Naive B cell (primary cell): ENCODE results near the gene PRPSAP1. TPM values are rescaled to one million over a fixed set of nuclear protein-coding genes. Genes with fewer than 3 reads are reported as not detected.
"Not testable (repeated sequence)": the region's sequence is repeated elsewhere in the genome, so short reads cannot be mapped to it uniquely, and the experiment has no call there.

ENCODE experiments used
- ATAC-seq, 2 donors: fragments of 150-1000 bp; cut with Tn5 transposase; 2 replicates each; pipeline ENCODE4 v1.10.0; 2021; ENCODE audit warnings: low read depth in 2 of 2, mild to moderate bottlenecking in 2 of 2, moderate library complexity in 2 of 2
- DNase-seq: peaks from one replicate; pipeline ENCODE4 v3.0.0; 2022
- H3K27ac Mint-ChIP-seq, 6 donors: one replicate each; pipeline ENCODE4 v1.8.0; 2020 to 2022; ENCODE audit warnings: mild to moderate bottlenecking in 6 of 6, mixed read lengths in 6 of 6, moderate library complexity in 5 of 6, inconsistent platforms in 2 of 6
- H3K27me3 Mint-ChIP-seq, 3 donors: one replicate each; pipeline ENCODE4 v1.8.0; 2021 to 2022; ENCODE audit warnings: mixed read lengths in 3 of 3, mild to moderate bottlenecking in 1 of 3
- H3K36me3 Mint-ChIP-seq, 2 donors: one replicate each; pipeline ENCODE4 v1.8.0; 2020 to 2022; ENCODE audit warnings: mixed read lengths in 2 of 2, inconsistent platforms in 1 of 2, mild to moderate bottlenecking in 1 of 2
- H3K4me1 Mint-ChIP-seq, 3 donors: one replicate each; pipeline ENCODE4 v1.8.0; 2020 to 2022; ENCODE audit warnings: mixed read lengths in 3 of 3, inconsistent platforms in 1 of 3, mild to moderate bottlenecking in 1 of 3, moderate library complexity in 1 of 3
- H3K4me3 Mint-ChIP-seq, 8 donors: one replicate each; pipeline ENCODE4 v1.8.0; 2020 to 2022; ENCODE audit warnings: mild to moderate bottlenecking in 8 of 8, mixed read lengths in 8 of 8, moderate library complexity in 8 of 8, inconsistent platforms in 2 of 8
- H3K9me3 Mint-ChIP-seq, 7 donors: one replicate each; pipeline ENCODE4 v1.8.0; 2020 to 2022; ENCODE audit warnings: mixed read lengths in 7 of 7, mild to moderate bottlenecking in 5 of 7, inconsistent platforms in 2 of 7, moderate library complexity in 1 of 7
- polyA plus RNA-seq, 6 donors: library from polyadenylated mRNA; unstranded; fragments of 300-500 nt; fragmentation: Illumina TruSeq; gene quantifications; one replicate each; pipeline ENCODE4 v1.2.3, GENCODE V29; 2021; ENCODE audit warnings: low read depth in 6 of 6

Gene PRPSAP1
- polyA plus RNA-seq, 6 donors from 2014 or later = 46.0 to 81.3 (median 54.4) TPM

GRCh38 chr17:76346936-76347335 lies 6.8 kb downstream of the PRPSAP1 start:
- H3K4me1 Mint-ChIP-seq, H3K4me3 Mint-ChIP-seq, ATAC-seq, DNase-seq, H3K27ac Mint-ChIP-seq, H3K9me3 Mint-ChIP-seq, H3K27me3 Mint-ChIP-seq: not testable (repeated sequence)
- H3K36me3 Mint-ChIP-seq = peaks cover 17 to 24% of the 10 kb centered on the region in 2 donors

DNA sequence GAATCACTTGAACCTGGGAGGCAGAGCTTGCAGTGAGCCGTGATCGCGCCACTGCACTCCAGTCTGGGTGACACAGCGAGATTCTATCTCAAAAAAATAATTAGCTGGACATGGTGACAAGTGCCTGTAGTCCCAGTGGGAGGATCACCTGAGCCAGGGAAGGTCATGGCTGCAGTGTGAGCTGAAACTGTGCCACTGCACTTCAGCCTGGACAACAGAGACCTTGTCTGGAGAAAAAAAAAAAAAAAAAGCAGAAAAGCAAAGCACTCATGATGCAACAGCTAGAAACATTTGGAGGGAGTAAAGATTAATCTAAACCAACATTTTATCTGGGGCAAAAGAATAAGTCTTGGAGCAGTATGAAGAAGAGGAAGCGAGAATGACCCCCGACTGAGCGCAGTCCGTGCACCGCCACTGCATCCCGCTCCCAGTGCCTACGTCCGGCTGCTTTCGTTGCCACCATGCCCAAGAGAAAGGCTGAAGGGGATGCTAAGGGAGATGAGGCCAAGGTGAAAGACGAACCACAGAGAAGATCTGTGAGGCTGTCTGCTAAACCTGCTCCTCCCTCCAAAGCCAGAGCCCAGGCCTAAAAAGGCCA lies 8.2 kb downstream of the PRPSAP1 start:
- Mint-ChIP-seq H3K27me3 (no peaks in the 10 kb centered on the region), H3K36me3 (peaks cover 17 to 24% of the 10 kb centered on the region in 2 donors), H3K4me3 (no peak overlapping the region), H3K27ac (peak overlapping the region in 2 of 6 donors; percentile 49 to 83), H3K9me3 (no peaks in the 10 kb centered on the region), H3K4me1 (no peaks in the 10 kb centered on the region)
- DNase-seq = no peak
- no peak for ATAC-seq

GRCh38 chr17:76343106-76343505 lies 10.6 kb downstream of the PRPSAP1 start:
- no peak for ATAC-seq
- Mint-ChIP-seq H3K9me3 (no peaks in the 10 kb centered on the region), H3K27me3 (no peaks in the 10 kb centered on the region), H3K27ac (no peak overlapping the region), H3K4me3 (no peak overlapping the region), H3K4me1 (no peaks in the 10 kb centered on the region), H3K36me3 (peaks cover 24 to 25% of the 10 kb centered on the region in 2 donors)
- DNase-seq = no peak

DNA sequence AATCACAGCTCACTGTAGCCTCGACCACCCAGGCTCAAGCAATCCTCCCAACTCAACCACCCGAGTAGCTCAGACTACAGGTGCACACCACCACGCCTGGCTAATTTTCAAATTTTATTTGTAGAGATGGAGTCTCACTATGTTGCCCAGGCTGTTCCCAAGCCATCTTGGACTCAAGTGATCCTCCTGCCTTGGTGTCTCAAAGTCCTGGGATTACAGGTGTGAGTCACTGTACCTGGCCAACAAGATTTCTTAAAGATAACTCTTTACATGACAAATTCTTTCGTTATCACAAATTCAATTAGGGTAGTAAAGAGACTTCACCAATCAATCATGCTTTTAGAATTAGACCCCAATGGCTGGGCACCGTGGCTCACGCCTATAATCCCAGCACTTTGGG lies 12.4 kb downstream of the PRPSAP1 start:
- H3K27me3 Mint-ChIP-seq = no peaks in the 10 kb centered on the region
- H3K36me3 Mint-ChIP-seq = peaks cover 8 to 16% of the 10 kb centered on the region in 2 donors
- peaks cover 0 to 4% (median 4%) of the 10 kb centered on the region in 3 donors for H3K4me1 Mint-ChIP-seq
- DNase-seq (no peak), ATAC-seq (no peak)
- H3K27ac Mint-ChIP-seq = peak overlapping the region in 1 of 6 donors; percentile 39
- H3K4me3 Mint-ChIP-seq = no peak overlapping the region
- no peaks in the 10 kb centered on the region for H3K9me3 Mint-ChIP-seq

- Mint-ChIP-seq H3K27ac (no peak overlapping the region), H3K9me3 (no peaks in the 10 kb centered on the region), H3K27me3 (no peaks in the 10 kb centered on the region), H3K36me3 (peaks cover 0 to 8% of the 10 kb centered on the region in 2 donors), H3K4me1 (peaks cover 0 to 9% (median 4%) of the 10 kb centered on the region in 3 donors), H3K4me3 (no peak overlapping the region)
- ATAC-seq (no peak), DNase-seq (no peak)
Measured at GRCh38 chr17:76337413-76337777, 16.3 kb downstream of the PRPSAP1 start.

DNA sequence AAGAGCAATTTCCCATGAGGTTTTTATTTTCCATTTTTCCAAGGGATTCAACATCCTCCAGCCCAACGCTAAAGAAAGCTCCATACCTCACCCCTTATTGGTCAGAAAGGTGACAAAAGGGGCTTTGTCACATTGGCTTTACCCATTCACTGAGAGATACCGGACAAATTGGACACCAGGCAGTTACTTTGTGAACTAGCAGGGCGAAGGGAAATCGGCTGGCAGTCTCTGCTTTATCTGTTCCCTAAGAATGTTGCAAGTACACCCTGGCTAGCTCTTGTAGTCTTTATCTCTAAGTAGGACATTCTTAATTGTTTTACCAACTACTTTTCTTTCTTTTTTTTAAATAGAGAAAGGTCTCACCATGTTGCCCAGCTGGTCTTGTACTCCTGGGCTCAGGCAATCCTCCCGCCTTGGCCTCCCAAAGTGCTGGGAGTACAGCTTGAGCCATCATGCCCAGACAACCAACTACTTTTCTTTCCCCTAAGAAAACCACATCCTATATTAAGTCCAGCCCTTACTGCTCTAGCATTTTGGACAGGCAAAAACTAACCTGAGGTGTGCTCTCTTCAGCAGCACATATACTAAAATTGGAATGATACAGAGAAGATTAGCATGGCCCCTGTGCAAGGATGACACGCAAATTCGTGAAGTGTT lies 16.8 kb downstream of the PRPSAP1 start:
- H3K9me3 Mint-ChIP-seq = no peaks in the 10 kb centered on the region
- peaks cover 0 to 8% of the 10 kb centered on the region in 2 donors for H3K36me3 Mint-ChIP-seq
- DNase-seq (no peak), ATAC-seq (no peak)
- H3K4me1 Mint-ChIP-seq = peaks cover 0 to 9% (median 4%) of the 10 kb centered on the region in 3 donors
- H3K27ac Mint-ChIP-seq = no peak overlapping the region
- no peaks in the 10 kb centered on the region for H3K27me3 Mint-ChIP-seq
- H3K4me3 Mint-ChIP-seq = no peak overlapping the region

GRCh38 chr17:76335716-76336381 lies 17.9 kb downstream of the PRPSAP1 start:
- H3K36me3 Mint-ChIP-seq = peaks cover 0 to 14% of the 10 kb centered on the region in 2 donors
- DNase-seq (no peak), ATAC-seq (no peak)
- no peaks in the 10 kb centered on the region for H3K27me3 Mint-ChIP-seq
- no peak overlapping the region for H3K27ac Mint-ChIP-seq
- H3K4me1 Mint-ChIP-seq = peaks cover 0 to 9% (median 4%) of the 10 kb centered on the region in 3 donors
- H3K9me3 Mint-ChIP-seq = no peaks in the 10 kb centered on the region
- no peak overlapping the region for H3K4me3 Mint-ChIP-seq

DNA sequence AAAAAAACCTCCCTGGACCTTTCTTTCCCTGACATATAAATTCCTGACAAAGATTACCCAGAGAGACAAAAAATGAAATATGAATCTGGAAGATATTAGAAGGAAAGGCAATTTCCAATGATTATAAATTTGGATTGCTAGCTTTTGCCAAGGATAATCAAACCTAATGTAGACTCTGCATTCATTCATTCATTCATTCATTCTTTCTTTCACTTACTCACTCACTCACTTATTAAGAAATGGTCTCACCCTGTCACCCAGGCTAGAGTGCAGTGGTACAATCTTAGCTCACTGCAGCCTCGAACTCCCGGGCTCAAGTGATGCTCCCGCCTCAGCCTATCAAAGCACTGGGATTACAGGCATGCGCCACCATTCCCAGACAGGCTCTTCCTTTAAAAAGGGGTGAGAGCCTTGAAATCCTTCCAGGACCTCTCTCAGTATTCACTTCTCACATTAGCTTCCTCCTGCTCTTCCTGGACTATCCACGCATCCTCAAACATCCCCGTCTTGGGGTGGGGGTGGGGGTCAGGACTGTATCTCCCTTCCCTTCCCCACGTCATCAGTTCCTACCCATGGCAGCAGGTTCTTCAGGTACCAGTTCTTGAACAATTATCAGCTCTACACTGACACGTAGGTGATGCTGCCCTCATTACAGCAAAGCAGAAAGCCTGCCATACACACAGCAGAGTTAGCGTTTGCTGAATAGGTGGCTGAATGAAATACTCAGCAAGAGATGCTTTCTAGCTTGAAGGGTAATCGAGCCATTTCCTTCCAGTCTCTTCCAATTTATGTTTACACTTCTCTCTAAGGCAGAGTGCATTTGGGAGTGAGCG lies 19.8 kb downstream of the PRPSAP1 start:
- H3K27ac Mint-ChIP-seq = no peak overlapping the region
- no peak overlapping the region for H3K4me3 Mint-ChIP-seq
- H3K9me3 Mint-ChIP-seq = no peaks in the 10 kb centered on the region
- ATAC-seq (no peak), DNase-seq (no peak)
- peaks cover 0 to 11% of the 10 kb centered on the region in 2 donors for H3K36me3 Mint-ChIP-seq
- H3K27me3 Mint-ChIP-seq = no peaks in the 10 kb centered on the region
- H3K4me1 Mint-ChIP-seq = peaks cover 0 to 9% (median 4%) of the 10 kb centered on the region in 3 donors

DNA sequence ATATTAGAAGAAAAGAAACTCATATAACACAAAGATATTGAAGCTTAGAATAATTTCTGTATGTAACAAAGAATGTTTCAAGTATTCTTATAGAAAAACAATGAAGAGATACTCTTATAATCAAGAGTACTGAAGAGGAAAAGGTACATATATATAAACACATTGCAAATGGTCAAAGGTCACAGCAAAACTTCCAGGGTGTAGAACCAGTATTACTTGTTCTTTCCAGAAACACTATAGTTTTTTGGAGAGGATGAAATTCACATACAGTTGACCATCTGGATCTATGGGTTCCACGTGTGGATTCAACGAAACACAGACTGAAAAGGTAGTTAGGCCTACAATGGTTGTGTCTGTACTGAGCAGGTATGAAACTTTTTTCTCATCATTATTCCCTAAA lies 22.6 kb downstream of the PRPSAP1 start:
- no peak overlapping the region for H3K4me3 Mint-ChIP-seq
- peak overlapping the region in 1 of 6 donors; percentile 1 for H3K27ac Mint-ChIP-seq
- peaks cover 2 to 16% of the 10 kb centered on the region in 2 donors for H3K36me3 Mint-ChIP-seq
- DNase-seq = no peak
- ATAC-seq = no peak
- no peaks in the 10 kb centered on the region for H3K27me3 Mint-ChIP-seq
- no peaks in the 10 kb centered on the region for H3K9me3 Mint-ChIP-seq
- peaks cover 0 to 5% (median 0%) of the 10 kb centered on the region in 3 donors for H3K4me1 Mint-ChIP-seq

- no peak for DNase-seq
- H3K36me3 Mint-ChIP-seq = peaks cover 8 to 16% of the 10 kb centered on the region in 2 donors
- no peak for ATAC-seq
- H3K27ac Mint-ChIP-seq = no peak overlapping the region
- no peaks in the 10 kb centered on the region for H3K27me3 Mint-ChIP-seq
- H3K9me3 Mint-ChIP-seq = no peaks in the 10 kb centered on the region
- H3K4me1 Mint-ChIP-seq = peaks cover 0 to 5% (median 0%) of the 10 kb centered on the region in 3 donors
- H3K4me3 Mint-ChIP-seq = no peak overlapping the region
Measured at GRCh38 chr17:76329664-76330063, 24.1 kb downstream of the PRPSAP1 start.

GRCh38 chr17:76327696-76328095 lies 26.0 kb downstream of the PRPSAP1 start:
- H3K4me3 Mint-ChIP-seq = peak overlapping the region in 1 of 8 donors; percentile 41
- no peaks in the 10 kb centered on the region for H3K9me3 Mint-ChIP-seq
- H3K27ac Mint-ChIP-seq = no peak overlapping the region
- ATAC-seq = no peak
- no peaks in the 10 kb centered on the region for H3K4me1 Mint-ChIP-seq
- H3K27me3 Mint-ChIP-seq = no peaks in the 10 kb centered on the region
- no peak for DNase-seq
- peaks cover 14 to 16% of the 10 kb centered on the region in 2 donors for H3K36me3 Mint-ChIP-seq

DNA sequence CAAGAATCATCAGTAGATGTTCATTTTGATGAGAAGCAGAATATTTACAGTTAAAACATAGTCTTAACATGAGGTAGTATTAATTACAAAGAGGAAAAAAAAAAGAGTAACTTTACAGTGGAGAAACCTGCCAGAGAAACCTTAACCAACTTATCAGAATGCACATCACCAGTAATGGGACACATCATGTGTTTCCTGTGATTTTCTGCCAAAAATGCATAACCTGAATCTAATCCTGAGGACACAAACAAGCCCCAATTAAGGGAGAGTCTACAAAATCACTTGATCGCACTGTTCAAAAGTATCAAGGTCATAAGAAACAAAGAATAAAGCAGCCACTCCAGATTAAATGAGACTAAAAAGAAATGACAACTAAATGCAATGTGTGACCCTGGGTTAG lies 27.4 kb downstream of the PRPSAP1 start:
- no peaks in the 10 kb centered on the region for H3K27me3 Mint-ChIP-seq
- ATAC-seq (no peak), DNase-seq (no peak)
- no peaks in the 10 kb centered on the region for H3K9me3 Mint-ChIP-seq
- H3K27ac Mint-ChIP-seq = peak overlapping the region in 1 of 6 donors; percentile 59
- no peak overlapping the region for H3K4me3 Mint-ChIP-seq
- H3K4me1 Mint-ChIP-seq = no peaks in the 10 kb centered on the region
- H3K36me3 Mint-ChIP-seq = peaks cover 11 to 14% of the 10 kb centered on the region in 2 donors

- Mint-ChIP-seq H3K27me3 (no peaks in the 10 kb centered on the region), H3K4me3 (no peak overlapping the region), H3K27ac (no peak overlapping the region), H3K36me3 (peaks cover 0 to 6% of the 10 kb centered on the region in 2 donors), H3K9me3 (no peaks in the 10 kb centered on the region), H3K4me1 (no peaks in the 10 kb centered on the region)
- DNase-seq = no peak
- no peak for ATAC-seq
Measured at GRCh38 chr17:76318586-76318985, 35.1 kb downstream of the PRPSAP1 start.
